ENCODE measurements around the gene ATP4B. TPM values are rescaled to one million over a fixed set of nuclear protein-coding genes. Genes with fewer than 3 reads are reported as not detected.

The ATP4B gene
- total RNA-seq, 1 experiment from 2014 or later, result not detected

- ChIA-PET POLR2A (ENCODE audit: unreplicated experiment) (no interaction called here), CTCF (no interaction called here)
- no peak overlapping the region for H2AFZ ChIP-seq (ENCODE audit: low read length)
- no peak for TF ChIP-seq CTCF (conservative IDR thresholded peaks at IDR 0.05; ENCODE audit: low read depth, low read length)
- no peak for TF ChIP-seq EZH2 (IDR thresholded peaks at IDR 0.05; ENCODE audit: low read length, unreplicated experiment)
- no peak for TF ChIP-seq EZH2phosphoT487 (IDR thresholded peaks at IDR 0.05; ENCODE audit: borderline replicate concordance, low read length)
- no peaks in the 10 kb centered on the region for H3F3A ChIP-seq (ENCODE audit: low read length, unreplicated experiment)
- H3K36me3 ChIP-seq (ENCODE audit: low read depth, low read length), result peaks cover 5% of the 10 kb centered on the region
- H3K27me3 ChIP-seq (ENCODE audit: low read length), result no peaks in the 10 kb centered on the region
- H3K79me2 ChIP-seq (ENCODE audit: low read length), result peaks cover 41% of the 10 kb centered on the region
- no peak overlapping the region for H3K27ac ChIP-seq (ENCODE audit: low read length)
- H3K9ac ChIP-seq (ENCODE audit: low read length), result no peak overlapping the region
- intact Hi-C loops (cut with micrococcal nuclease), result no loop called here
- H3K4me2 ChIP-seq (ENCODE audit: low read length), result no peak overlapping the region
- ATAC-seq (no peak), DNase-seq (no peak)
- no TSS peak for BruUV-seq (replicated peaks)
- H4K20me1 ChIP-seq (ENCODE audit: low read length), result no peaks in the 10 kb centered on the region
- H3K4me1 ChIP-seq (ENCODE audit: insufficient read depth, low read length), result no peaks in the 10 kb centered on the region
- H3K9me2 ChIP-seq (replicated peaks; ENCODE audit: low read length), result no peaks in the 10 kb centered on the region
- no peak overlapping the region for H3K4me3 ChIP-seq (ENCODE audit: low read length)
- H3K9me3 ChIP-seq (ENCODE audit: low read length), result no peaks in the 10 kb centered on the region
Observed at GRCh38 chr13:113629866-113630265, 28.1 kb downstream of the ATP4B start.

- Histone ChIP-seq H3K9me3 (ENCODE audit: low read length) (no peaks in the 10 kb centered on the region), H3F3A (ENCODE audit: low read length, unreplicated experiment) (no peaks in the 10 kb centered on the region), H3K36me3 (ENCODE audit: low read depth, low read length) (peaks cover 10% of the 10 kb centered on the region), H4K20me1 (ENCODE audit: low read length) (no peaks in the 10 kb centered on the region), H3K27ac (ENCODE audit: low read length) (no peak overlapping the region), H3K9ac (ENCODE audit: low read length) (no peak overlapping the region), H3K9me2 (replicated peaks; ENCODE audit: low read length) (no peaks in the 10 kb centered on the region), H3K27me3 (ENCODE audit: low read length) (no peaks in the 10 kb centered on the region), H3K79me2 (ENCODE audit: low read length) (peaks cover 48% of the 10 kb centered on the region), H3K4me3 (ENCODE audit: low read length) (no peak overlapping the region), H3K4me2 (ENCODE audit: low read length) (no peak overlapping the region), H3K4me1 (ENCODE audit: insufficient read depth, low read length) (no peaks in the 10 kb centered on the region), H2AFZ (ENCODE audit: low read length) (no peak overlapping the region)
- ATAC-seq, result no peak
- intact Hi-C loops (cut with micrococcal nuclease), result no loop called here
- ChIA-PET POLR2A (ENCODE audit: unreplicated experiment) (no interaction called here), CTCF (no interaction called here)
- no TSS peak for BruUV-seq (replicated peaks)
- TF ChIP-seq EZH2 (IDR thresholded peaks at IDR 0.05; ENCODE audit: low read length, unreplicated experiment), result no peak
- no peak for TF ChIP-seq CTCF (conservative IDR thresholded peaks at IDR 0.05; ENCODE audit: low read depth, low read length)
- no peak for TF ChIP-seq EZH2phosphoT487 (IDR thresholded peaks at IDR 0.05; ENCODE audit: borderline replicate concordance, low read length)
- DNase-seq, result no peak
Observed at GRCh38 chr13:113628291-113629270, 29.4 kb downstream of the ATP4B start.

GRCh38 chr13:113627136-113627535 is 30.9 kb downstream of the ATP4B start:
- DNase-seq (no peak), ATAC-seq (no peak)
- intact Hi-C loops (cut with micrococcal nuclease), result no loop called here
- Histone ChIP-seq H3K9ac (ENCODE audit: low read length) (no peak overlapping the region), H3K4me1 (ENCODE audit: insufficient read depth, low read length) (no peaks in the 10 kb centered on the region), H2AFZ (ENCODE audit: low read length) (no peak overlapping the region), H3K27ac (ENCODE audit: low read length) (no peak overlapping the region), H3K79me2 (ENCODE audit: low read length) (peaks cover 48% of the 10 kb centered on the region), H3K4me2 (ENCODE audit: low read length) (no peak overlapping the region), H3K36me3 (ENCODE audit: low read depth, low read length) (peaks cover 21% of the 10 kb centered on the region), H3K9me2 (replicated peaks; ENCODE audit: low read length) (no peaks in the 10 kb centered on the region), H3K4me3 (ENCODE audit: low read length) (no peak overlapping the region), H3F3A (ENCODE audit: low read length, unreplicated experiment) (no peaks in the 10 kb centered on the region), H3K27me3 (ENCODE audit: low read length) (no peaks in the 10 kb centered on the region), H4K20me1 (ENCODE audit: low read length) (no peaks in the 10 kb centered on the region), H3K9me3 (ENCODE audit: low read length) (no peaks in the 10 kb centered on the region)
- ChIA-PET POLR2A (ENCODE audit: unreplicated experiment) (no interaction called here), CTCF (no interaction called here)
- no peak for TF ChIP-seq EZH2 (IDR thresholded peaks at IDR 0.05; ENCODE audit: low read length, unreplicated experiment)
- TF ChIP-seq CTCF (conservative IDR thresholded peaks at IDR 0.05; ENCODE audit: low read depth, low read length), result no peak
- BruUV-seq (replicated peaks), result no TSS peak
